HG02623 (cell line): Measurements from ENCODE around the gene ARL13A.
"Not testable (repeated sequence)": the region's sequence is repeated elsewhere in the genome, so short reads cannot be mapped to it uniquely, and the experiment has no call there.

ENCODE experiments used
- ATAC-seq: cut with Tn5 transposase; IDR thresholded peaks from one replicate; pipeline ENCODE4 v1.9.1; 2021; ENCODE audit warnings: moderate library complexity; ENCODE audit not compliant: unreplicated experiment

Gene ARL13A

DNA sequence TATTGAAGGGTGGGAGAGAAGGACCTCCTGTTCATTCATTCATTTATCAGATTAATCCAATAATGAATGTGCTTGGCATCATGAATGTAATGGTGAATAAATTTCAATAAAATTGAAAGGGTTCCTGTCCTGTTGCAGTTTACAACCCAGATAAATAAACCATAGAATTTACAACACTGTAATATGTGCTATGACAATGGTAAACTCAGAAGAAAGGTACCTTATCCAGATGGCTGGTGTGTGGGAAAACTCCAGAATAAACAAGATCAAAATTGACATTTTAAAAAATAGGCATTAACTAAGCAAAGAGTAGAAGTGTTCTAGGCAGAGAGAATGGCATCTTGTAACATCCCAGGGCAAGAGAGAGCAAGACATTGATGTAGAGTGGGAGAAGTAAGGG lies 15.3 kb downstream of the ARL13A start:
- ATAC-seq = no peak

DNA sequence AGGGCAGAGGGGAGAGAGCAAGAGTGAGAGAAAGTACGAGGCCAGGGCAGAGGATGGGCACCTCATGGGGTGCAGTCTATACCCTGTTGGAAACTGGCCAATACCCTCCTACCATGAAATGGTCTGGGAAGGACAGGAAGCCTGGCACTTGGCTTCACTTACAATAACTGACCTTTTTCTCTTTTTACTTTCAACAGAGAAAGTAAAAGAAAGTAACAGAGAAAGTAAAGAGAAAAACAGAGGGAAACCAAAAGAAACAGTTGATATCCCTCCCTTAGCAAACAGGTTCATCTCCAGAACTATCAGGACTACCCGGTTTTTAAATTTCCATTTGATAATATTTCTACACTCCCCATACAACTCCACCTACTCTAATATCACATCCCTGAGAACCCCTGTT lies 20.6 kb downstream of the ARL13A start:
- no peak for ATAC-seq

DNA sequence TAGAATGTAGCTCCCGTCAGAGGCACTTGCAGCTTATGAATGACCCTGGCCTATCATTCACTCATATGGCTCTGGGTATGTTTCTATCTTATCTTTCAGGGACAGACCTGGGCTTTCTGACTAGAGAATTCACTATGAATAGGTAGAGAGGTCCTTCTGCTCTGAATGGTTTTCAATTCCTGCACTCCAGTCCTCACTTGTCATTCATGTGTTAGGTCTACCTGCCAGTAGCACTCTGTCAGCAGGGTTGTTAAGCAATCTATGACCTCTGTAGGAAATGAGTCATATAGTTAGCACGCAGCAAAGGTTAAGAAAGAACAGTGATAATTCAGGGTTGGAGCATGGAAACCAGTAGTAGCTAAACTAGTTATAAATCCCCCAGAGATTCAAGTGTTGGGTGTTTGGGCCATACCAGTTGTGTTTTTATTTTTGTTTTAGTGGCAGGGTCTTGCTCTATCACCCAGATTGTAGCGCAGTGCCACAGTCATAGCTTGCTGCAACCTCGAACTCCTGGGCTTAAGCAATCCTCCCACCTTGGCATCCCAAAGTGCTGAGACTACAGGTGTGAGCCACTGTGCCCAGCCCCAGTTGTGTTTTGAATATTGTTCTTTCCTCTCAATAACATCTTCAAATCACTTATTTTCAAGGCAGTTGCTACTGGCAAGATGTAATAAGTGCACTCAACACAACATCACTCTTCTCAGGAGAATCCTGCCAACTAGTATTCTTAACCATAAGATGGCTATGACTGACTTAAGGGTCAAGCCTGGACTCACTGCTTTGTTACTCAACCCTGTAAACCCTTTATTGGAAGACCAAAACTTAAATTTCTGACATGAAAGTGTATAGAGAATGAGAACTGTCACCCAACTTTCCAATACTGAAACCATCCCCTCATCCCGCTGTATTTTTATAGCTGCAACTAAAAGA lies 25.1 kb downstream of the ARL13A start:
- peak; percentile 89 for ATAC-seq

DNA sequence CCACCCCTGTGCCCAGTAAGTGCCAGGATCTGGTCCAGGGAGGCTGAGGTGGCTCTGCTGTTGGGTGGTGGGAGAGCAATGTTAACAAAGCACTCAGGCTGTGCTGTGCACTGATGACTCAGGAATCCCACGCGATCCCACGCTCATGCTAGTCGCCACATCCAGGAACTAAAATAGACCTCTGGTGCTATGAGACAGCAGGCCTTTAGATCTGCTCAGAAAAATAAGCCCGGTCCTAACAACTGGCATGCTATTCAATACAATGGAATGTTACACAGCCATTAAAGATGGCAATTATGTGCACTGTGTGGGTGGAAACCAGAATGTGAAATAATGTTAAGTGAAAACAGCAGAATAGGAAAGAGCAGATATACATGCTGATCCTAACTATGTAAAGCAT lies 26.0 kb downstream of the ARL13A start:
- no peak for ATAC-seq

DNA sequence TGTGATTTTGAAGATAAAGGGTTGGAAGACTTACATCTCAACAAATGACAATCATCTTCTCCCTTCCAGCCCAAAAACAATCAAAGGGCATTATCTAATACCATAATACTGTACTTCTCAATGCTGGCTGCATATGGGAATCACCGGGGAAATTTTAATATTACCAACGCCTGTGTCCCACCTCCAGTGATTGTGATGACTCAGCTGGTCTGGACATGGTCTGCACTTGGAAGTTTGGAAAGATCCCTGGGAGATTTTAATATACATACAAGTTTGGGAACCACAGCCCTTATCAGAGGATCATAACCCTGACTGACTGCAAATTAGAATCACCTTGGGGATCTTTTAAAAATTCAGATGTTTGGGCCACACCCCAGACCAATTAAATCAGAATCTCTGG lies 29.9 kb downstream of the ARL13A start:
- no peak for ATAC-seq

DNA sequence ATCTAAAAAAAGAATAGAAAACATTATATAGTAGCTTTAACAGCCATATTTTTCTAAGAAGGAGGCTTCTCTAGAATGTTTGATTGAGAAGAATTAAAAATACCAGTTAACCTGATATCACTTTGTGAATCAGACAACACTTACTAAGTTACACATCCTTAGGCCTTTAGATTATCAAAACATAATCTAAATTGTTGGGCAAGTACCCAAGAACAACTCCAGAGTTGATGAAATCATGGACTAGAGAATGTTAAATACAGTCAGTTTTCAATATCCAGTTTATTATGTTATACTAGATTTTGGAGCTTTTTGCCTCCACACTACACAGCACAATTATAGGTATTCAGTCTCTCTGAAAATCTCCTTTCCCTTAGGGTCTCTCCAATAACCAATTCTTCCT lies 39.6 kb downstream of the ARL13A start:
- no peak for ATAC-seq

DNA sequence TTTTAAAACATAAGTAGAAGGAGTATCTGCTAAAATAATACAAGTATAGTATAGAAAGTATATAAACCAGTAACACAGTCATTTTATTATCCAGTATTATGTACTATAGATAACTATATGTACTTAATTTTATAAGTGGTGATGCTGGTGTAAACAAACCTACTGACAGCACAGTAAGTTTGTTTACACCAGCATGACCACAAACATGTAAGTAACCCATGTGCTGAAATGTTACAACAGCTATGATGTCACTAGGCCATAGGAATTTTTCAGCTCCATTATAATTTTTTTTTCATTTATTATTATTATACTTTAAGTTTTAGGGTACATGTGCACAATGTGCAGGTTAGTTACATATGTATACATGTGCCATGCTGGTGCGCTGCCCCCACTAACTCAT lies 42.5 kb downstream of the ARL13A start:
- ATAC-seq = not testable (repeated sequence)

DNA sequence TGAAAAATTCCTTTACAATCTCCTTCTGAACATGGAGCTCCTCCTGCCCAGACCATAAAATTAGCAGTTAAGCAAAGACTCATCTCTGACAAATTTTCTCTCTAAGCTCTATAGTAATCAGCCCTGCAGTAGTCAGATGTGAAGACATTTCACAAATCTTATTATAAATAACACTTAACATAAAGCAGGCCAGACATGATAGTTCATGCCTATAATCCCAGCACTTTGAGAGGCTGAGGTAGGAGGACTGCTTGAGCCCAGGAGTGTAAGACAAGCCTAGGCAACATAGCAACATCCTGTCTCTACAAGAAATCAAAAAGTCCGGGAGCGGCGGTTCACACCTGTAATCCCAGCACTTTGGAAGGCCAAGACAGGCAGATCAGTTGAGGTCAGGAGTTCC lies 52.5 kb downstream of the ARL13A start:
- ATAC-seq = no peak

DNA sequence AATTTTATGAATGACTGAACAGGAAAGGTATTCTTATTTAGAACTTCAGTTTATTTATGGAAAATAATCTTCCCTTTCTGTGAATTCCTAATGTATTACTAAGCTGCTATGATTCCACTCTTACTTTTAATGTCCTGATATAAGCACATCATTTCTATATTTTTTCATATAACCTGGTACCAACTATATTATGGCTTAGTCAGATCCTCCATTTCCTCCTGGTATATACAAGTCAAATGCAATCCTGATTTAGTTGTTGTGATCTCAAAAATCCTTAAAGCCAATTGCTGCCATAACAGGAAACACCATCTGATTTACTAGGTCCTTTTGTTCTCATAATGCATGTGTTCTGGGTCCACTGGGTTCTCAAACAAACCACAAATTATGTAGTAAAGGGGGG lies 55.6 kb downstream of the ARL13A start:
- no peak for ATAC-seq

DNA sequence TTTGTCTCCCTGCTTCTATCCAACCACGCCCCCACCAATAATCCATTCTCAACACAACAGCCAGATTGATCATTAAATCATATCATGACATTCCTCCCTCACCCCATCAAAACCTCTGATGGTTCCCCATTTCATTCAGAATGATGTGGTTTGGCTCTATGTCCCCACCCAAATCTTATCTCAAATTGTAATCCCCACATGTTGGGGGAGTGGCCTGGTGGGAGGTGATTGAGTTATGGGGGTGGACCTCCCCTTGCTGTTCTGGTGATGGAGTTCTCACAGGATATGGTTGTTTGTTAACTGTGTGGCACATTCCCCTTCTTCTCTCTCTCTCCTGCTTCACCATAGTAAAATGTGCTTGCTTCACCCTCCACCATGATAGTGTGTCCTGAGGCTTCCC lies 59.1 kb downstream of the ARL13A start:
- ATAC-seq = no peak

DNA sequence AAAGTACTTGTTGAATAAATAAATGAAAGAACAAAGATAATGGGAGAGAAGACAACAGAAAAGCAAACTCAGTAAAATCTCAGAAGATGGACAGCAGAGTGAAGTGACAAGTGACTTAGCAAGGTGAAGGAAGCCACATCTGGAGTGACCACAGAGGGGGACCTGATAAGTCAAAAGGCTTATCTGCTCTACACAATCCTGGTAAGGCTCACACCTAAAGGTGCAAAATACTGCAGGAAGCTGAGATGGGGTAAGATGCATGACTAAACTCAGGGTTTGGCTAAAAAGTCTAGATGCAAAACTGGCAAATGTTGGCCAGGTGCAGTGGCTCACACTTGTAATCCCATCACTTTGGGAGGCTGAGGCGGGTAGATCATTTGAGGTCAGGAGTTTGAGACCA lies 60.2 kb downstream of the ARL13A start:
- no peak for ATAC-seq

DNA sequence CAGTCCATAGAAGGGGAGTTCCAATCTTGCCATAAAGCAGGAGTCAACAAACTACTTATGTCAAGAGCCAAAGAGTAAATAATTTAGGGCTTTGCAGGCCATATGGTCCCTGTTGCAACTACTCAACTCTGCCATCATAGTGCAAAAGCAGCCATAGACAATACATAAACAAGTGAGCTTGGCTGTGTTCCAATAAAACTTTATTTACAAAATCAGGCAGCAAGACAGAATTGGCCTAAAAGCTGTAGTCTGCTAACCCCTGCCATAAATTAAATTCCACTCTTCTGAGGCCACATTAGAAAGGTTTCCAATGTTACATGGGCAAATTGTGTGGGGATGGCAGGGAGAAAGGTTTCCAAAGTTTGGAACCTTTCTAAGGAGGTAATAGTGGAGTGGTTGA lies 67.7 kb downstream of the ARL13A start:
- no peak for ATAC-seq

DNA sequence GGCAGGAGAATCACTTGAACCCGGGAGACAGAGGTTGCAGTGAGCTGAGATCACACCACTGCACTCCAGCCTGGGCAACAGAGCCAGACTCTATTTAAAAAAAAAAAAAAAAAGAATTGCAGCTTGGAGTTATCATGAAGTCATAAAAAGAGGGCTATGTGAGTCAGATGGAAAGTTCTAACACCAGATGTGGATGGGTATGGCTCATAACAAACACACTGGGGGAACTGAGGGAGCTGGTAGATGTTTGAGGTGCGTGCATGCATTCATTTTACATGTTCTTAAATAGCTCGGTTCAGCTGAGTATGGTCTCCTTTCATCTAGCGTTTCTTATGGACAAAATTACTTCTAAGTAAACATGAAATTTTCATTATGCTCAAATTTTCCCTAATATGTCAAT lies 70.7 kb downstream of the ARL13A start:
- no peak for ATAC-seq
